Stomach smooth muscle (tissue), 2 donors: ENCODE measurements around the gene ARHGAP26.
A peak's percentile ranks its signal among the peaks of the same experiment; 100 is the strongest.
"Not testable (repeated sequence)": the region's sequence is repeated elsewhere in the genome, so short reads cannot be mapped to it uniquely, and the experiment has no call there.

Experiments used
- H3K27ac ChIP-seq: one replicate; pipeline ENCODE4 v1.7.0; 2013; ENCODE audit warnings: mild to moderate bottlenecking, low read length, inconsistent platforms
- H3K27me3 ChIP-seq, 2 donors: one replicate each; pipeline ENCODE4 v1.7.0; 2013; ENCODE audit warnings: low read length in 2 of 2; ENCODE audit not compliant: insufficient read depth in 2 of 2, control insufficient read depth in 1 of 2
- H3K36me3 ChIP-seq, 2 donors: one replicate each; pipeline ENCODE4 v1.7.0; 2013; ENCODE audit warnings: low read length in 2 of 2; ENCODE audit not compliant: control insufficient read depth in 2 of 2, insufficient read depth in 2 of 2
- H3K4me1 ChIP-seq: one replicate; pipeline ENCODE4 v1.7.0; 2013; ENCODE audit warnings: low read length; ENCODE audit not compliant: control insufficient read depth, insufficient read depth
- H3K4me3 ChIP-seq, 2 donors: one replicate each; pipeline ENCODE4 v1.7.0; 2013; ENCODE audit warnings: low read length in 2 of 2
- H3K9ac ChIP-seq, 2 donors: one replicate each; pipeline ENCODE4 v1.7.0; 2013; ENCODE audit warnings: low read length in 2 of 2, mild to moderate bottlenecking in 1 of 2
- H3K9me3 ChIP-seq, 2 donors: one replicate each; pipeline ENCODE4 v1.7.0; 2013; ENCODE audit warnings: low read length in 2 of 2; ENCODE audit not compliant: control insufficient read depth in 2 of 2
- donor health status: healthy.
- donor health status: Pancreatic carcinoma.

ARHGAP26 gene

GRCh38 chr5:142924135-142924883 is 154.1 kb downstream of the ARHGAP26 start:
- Histone ChIP-seq H3K4me3 (no peak overlapping the region), H3K9ac (no peak overlapping the region), H3K36me3 (no peaks in the 10 kb centered on the region), H3K9me3 (no peaks in the 10 kb centered on the region), H3K27ac (no peak overlapping the region), H3K27me3 (no peaks in the 10 kb centered on the region), H3K4me1 (peaks cover 5% of the 10 kb centered on the region)

- no peak overlapping the region for H3K4me3 ChIP-seq
- peak overlapping the region in 1 of 2 donors; percentile 3 for H3K9ac ChIP-seq
Measured at GRCh38 chr5:142925795-142926194, 155.6 kb downstream of the ARHGAP26 start.

GRCh38 chr5:142926549-142926948 is 156.4 kb downstream of the ARHGAP26 start:
- Histone ChIP-seq H3K9ac (no peak overlapping the region), H3K36me3 (no peaks in the 10 kb centered on the region), H3K27ac (no peak overlapping the region), H3K4me1 (peaks cover 5% of the 10 kb centered on the region), H3K4me3 (no peak overlapping the region), H3K27me3 (no peaks in the 10 kb centered on the region), H3K9me3 (no peaks in the 10 kb centered on the region)

More at GRCh38 chr5:142925795-142926194, 155.6 kb downstream of the ARHGAP26 start:
- Histone ChIP-seq H3K27me3 (no peaks in the 10 kb centered on the region), H3K4me1 (peaks cover 5% of the 10 kb centered on the region), H3K9me3 (no peaks in the 10 kb centered on the region), H3K36me3 (no peaks in the 10 kb centered on the region), H3K27ac (no peak overlapping the region)

GRCh38 chr5:142928999-142929398 is 158.8 kb downstream of the ARHGAP26 start:
- H3K27me3 ChIP-seq, H3K9me3 ChIP-seq, H3K4me1 ChIP-seq, H3K36me3 ChIP-seq, H3K9ac ChIP-seq, H3K4me3 ChIP-seq, H3K27ac ChIP-seq: not testable (repeated sequence)

- peaks cover 0 to 4% of the 10 kb centered on the region in 2 donors for H3K36me3 ChIP-seq
- no peak overlapping the region for H3K27ac ChIP-seq
- no peaks in the 10 kb centered on the region for H3K27me3 ChIP-seq
- no peak overlapping the region for H3K4me3 ChIP-seq
- H3K9ac ChIP-seq, result no peak overlapping the region
- H3K9me3 ChIP-seq, result no peaks in the 10 kb centered on the region
- no peaks in the 10 kb centered on the region for H3K4me1 ChIP-seq
Measured at GRCh38 chr5:142929587-142929986, 159.4 kb downstream of the ARHGAP26 start.

- Histone ChIP-seq H3K9ac (no peak overlapping the region), H3K9me3 (no peaks in the 10 kb centered on the region), H3K27ac (no peak overlapping the region), H3K27me3 (no peaks in the 10 kb centered on the region), H3K4me1 (no peaks in the 10 kb centered on the region), H3K36me3 (peaks cover 0 to 4% of the 10 kb centered on the region in 2 donors), H3K4me3 (no peak overlapping the region)
Measured at GRCh38 chr5:142930395-142931110, 160.4 kb downstream of the ARHGAP26 start.

GRCh38 chr5:142931896-142932686 is 161.9 kb downstream of the ARHGAP26 start:
- H3K36me3 ChIP-seq, result peaks cover 0 to 4% of the 10 kb centered on the region in 2 donors
- no peak overlapping the region for H3K9ac ChIP-seq
- H3K27ac ChIP-seq, result no peak overlapping the region
- no peak overlapping the region for H3K4me3 ChIP-seq
- no peaks in the 10 kb centered on the region for H3K4me1 ChIP-seq
- H3K27me3 ChIP-seq, result no peaks in the 10 kb centered on the region
- no peaks in the 10 kb centered on the region for H3K9me3 ChIP-seq

- peaks cover 0 to 4% of the 10 kb centered on the region in 2 donors for H3K36me3 ChIP-seq
- peaks cover 6% of the 10 kb centered on the region for H3K4me1 ChIP-seq
- no peak overlapping the region for H3K27ac ChIP-seq
- no peaks in the 10 kb centered on the region for H3K27me3 ChIP-seq
- no peak overlapping the region for H3K4me3 ChIP-seq
- H3K9ac ChIP-seq, result no peak overlapping the region
- H3K9me3 ChIP-seq, result no peaks in the 10 kb centered on the region
Measured at GRCh38 chr5:142934051-142934762, 164.0 kb downstream of the ARHGAP26 start.

GRCh38 chr5:142935014-142935413 is 164.8 kb downstream of the ARHGAP26 start:
- peaks cover 6% of the 10 kb centered on the region for H3K4me1 ChIP-seq
- H3K4me3 ChIP-seq, result no peak overlapping the region
- H3K9me3 ChIP-seq, result no peaks in the 10 kb centered on the region
- no peak overlapping the region for H3K27ac ChIP-seq
- no peaks in the 10 kb centered on the region for H3K27me3 ChIP-seq
- peaks cover 0 to 4% of the 10 kb centered on the region in 2 donors for H3K36me3 ChIP-seq
- no peak overlapping the region for H3K9ac ChIP-seq

GRCh38 chr5:142937374-142937773 is 167.2 kb downstream of the ARHGAP26 start:
- H3K27ac ChIP-seq, result no peak overlapping the region
- H3K4me1 ChIP-seq, result peaks cover 6% of the 10 kb centered on the region
- no peak overlapping the region for H3K4me3 ChIP-seq
- no peaks in the 10 kb centered on the region for H3K27me3 ChIP-seq
- H3K9me3 ChIP-seq, result no peaks in the 10 kb centered on the region
- H3K9ac ChIP-seq, result no peak overlapping the region
- peaks cover 0 to 3% of the 10 kb centered on the region in 2 donors for H3K36me3 ChIP-seq
